HG03439 (cell line): ENCODE results near the gene APBB2.
"Not testable (repeated sequence)": the region's sequence is repeated elsewhere in the genome, so short reads cannot be mapped to it uniquely, and the experiment has no call there.

Experiments
- ATAC-seq: cut with Tn5 transposase; IDR thresholded peaks from one replicate; pipeline ENCODE4 v1.9.1; 2021; ENCODE audit warnings: mild to moderate bottlenecking, moderate library complexity; ENCODE audit not compliant: unreplicated experiment

The APBB2 gene

GRCh38 chr4:41160012-41160789 is 54.1 kb downstream of the APBB2 start:
- no peak for ATAC-seq

- ATAC-seq: no peak
These were observed 55.6 kb downstream of the APBB2 start for GRCh38 chr4:41158756-41159155.

- ATAC-seq: no peak
These were observed 56.1 kb downstream of the APBB2 start for GRCh38 chr4:41158274-41158673.

- ATAC-seq: no peak
These were observed 57.3 kb downstream of the APBB2 start for GRCh38 chr4:41157009-41157408.

GRCh38 chr4:41156574-41156973 is 57.8 kb downstream of the APBB2 start:
- no peak for ATAC-seq

GRCh38 chr4:41155194-41155830 is 59.0 kb downstream of the APBB2 start:
- ATAC-seq: no peak

- ATAC-seq: no peak
These were observed 59.5 kb downstream of the APBB2 start for GRCh38 chr4:41154814-41155177.

- ATAC-seq: no peak
These were observed 60.1 kb downstream of the APBB2 start for GRCh38 chr4:41154010-41154813.

GRCh38 chr4:41150401-41150800 is 63.9 kb downstream of the APBB2 start:
- no peak for ATAC-seq

GRCh38 chr4:41149568-41149967 is 64.8 kb downstream of the APBB2 start:
- ATAC-seq: not testable (repeated sequence)

- ATAC-seq: no peak
These were observed 65.4 kb downstream of the APBB2 start for GRCh38 chr4:41148931-41149330.

- ATAC-seq: no peak
These were observed 66.0 kb downstream of the APBB2 start for GRCh38 chr4:41148292-41148691.

GRCh38 chr4:41147570-41147969 is 66.8 kb downstream of the APBB2 start:
- not testable (repeated sequence) for ATAC-seq

- ATAC-seq: no peak
These were observed 67.4 kb downstream of the APBB2 start for GRCh38 chr4:41146716-41147506.

- ATAC-seq: no peak
These were observed 68.1 kb downstream of the APBB2 start for GRCh38 chr4:41146196-41146595.

- peak; percentile 49 for ATAC-seq
These were observed 68.7 kb downstream of the APBB2 start for GRCh38 chr4:41145571-41146078.

GRCh38 chr4:41144812-41145211 is 69.5 kb downstream of the APBB2 start:
- ATAC-seq: no peak

GRCh38 chr4:41144040-41144379 is 70.3 kb downstream of the APBB2 start:
- ATAC-seq: no peak

GRCh38 chr4:41143311-41144039 is 70.9 kb downstream of the APBB2 start:
- ATAC-seq: no peak
